Activated CD4-positive, alpha-beta T cell treated with anti-CD3 and anti-CD28 coated beads for 24 hours (primary cell): Measurements from ENCODE around the gene MBD6.

ENCODE experiments used
- DNase-seq, 2 donors: peaks; one replicate each; pipeline ENCODE4 v3.0.0-alpha.2; 2020; ENCODE audit warnings: low read depth in 2 of 2

The MBD6 gene

GRCh38 chr12:57527184-57527583, 4.6 kb downstream of the MBD6 start:
- DNase-seq: no peak

GRCh38 chr12:57528176-57528575, 5.6 kb downstream of the MBD6 start:
- no peak for DNase-seq

- no peak for DNase-seq
Measured at GRCh38 chr12:57528831-57529555, 6.4 kb downstream of the MBD6 start.

- no peak for DNase-seq
Measured at GRCh38 chr12:57529831-57530230, 7.2 kb downstream of the MBD6 start.

GRCh38 chr12:57530396-57531142, 7.9 kb downstream of the MBD6 start:
- DNase-seq: no peak

- no peak for DNase-seq
Measured at GRCh38 chr12:57531836-57532235, 9.2 kb downstream of the MBD6 start.

GRCh38 chr12:57533108-57533507, 10.5 kb downstream of the MBD6 start:
- DNase-seq: no peak

GRCh38 chr12:57534250-57534649, 11.6 kb downstream of the MBD6 start:
- no peak for DNase-seq

GRCh38 chr12:57534991-57535543, 12.4 kb downstream of the MBD6 start:
- DNase-seq: no peak

GRCh38 chr12:57535764-57536596, 13.4 kb downstream of the MBD6 start:
- no peak for DNase-seq

GRCh38 chr12:57536597-57536942, 13.9 kb downstream of the MBD6 start:
- no peak for DNase-seq

GRCh38 chr12:57539134-57539768, 16.6 kb downstream of the MBD6 start:
- no peak for DNase-seq

GRCh38 chr12:57541001-57541400, 18.4 kb downstream of the MBD6 start:
- DNase-seq: no peak

GRCh38 chr12:57541717-57542116, 19.1 kb downstream of the MBD6 start:
- DNase-seq: no peak

- no peak for DNase-seq
Measured at GRCh38 chr12:57543581-57543980, 21.0 kb downstream of the MBD6 start.

- DNase-seq: no peak
Measured at GRCh38 chr12:57545809-57546437, 23.3 kb downstream of the MBD6 start.

- DNase-seq: peak; percentile 90
Measured at GRCh38 chr12:57546438-57547287, 24.0 kb downstream of the MBD6 start, which contains the start of gene DCTN2. TSS of gene DCTN2 (minus strand) at chr12:57547192. CDS start at chr12:57547063, 129 bp downstream.

GRCh38 chr12:57547288-57548012, 24.8 kb downstream of the MBD6 start:
- no peak for DNase-seq

GRCh38 chr12:57548013-57548315, 25.3 kb downstream of the MBD6 start:
- no peak for DNase-seq

GRCh38 chr12:57548488-57548887, 25.9 kb downstream of the MBD6 start:
- DNase-seq: no peak
